SIG-M5 treated with dmso at 0.1 percent for 504 hours (cell line): ENCODE data around the gene HYAL2.

Source experiments
- DNase-seq: peaks from one replicate; lab custom pipeline; 2025; ENCODE audit not compliant: unreplicated experiment; lab: John Stamatoyannopoulos, UW

HYAL2 gene

DNA sequence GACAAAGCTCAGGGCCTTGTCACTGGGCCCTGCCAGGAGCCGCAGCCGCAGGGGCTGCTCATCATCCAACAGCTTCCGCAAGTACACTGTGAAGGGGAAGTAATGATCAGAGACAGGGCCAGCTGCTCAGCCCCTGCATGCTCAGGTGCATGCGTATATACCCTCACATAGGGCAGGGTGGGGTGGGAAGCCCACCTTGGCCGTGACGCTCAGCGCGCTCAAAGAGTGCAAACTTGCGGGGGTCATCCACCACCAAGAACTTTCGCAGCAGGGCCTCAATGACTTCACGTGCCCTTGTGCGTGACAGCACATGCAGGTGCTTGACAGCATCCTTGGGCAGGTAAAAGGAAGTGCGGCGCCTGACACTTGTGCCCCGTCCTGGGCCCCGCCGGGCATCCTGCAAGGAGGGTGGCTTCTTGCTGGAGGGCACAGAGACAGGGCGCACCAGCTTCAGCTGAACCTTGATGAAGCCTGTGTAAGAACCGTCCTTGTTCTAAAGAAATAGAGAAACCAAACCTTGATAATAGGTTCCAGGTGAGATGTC is 8.9 kb upstream of the HYAL2 start:
- no peak for DNase-seq

- no peak for DNase-seq
Measured at GRCh38 chr3:50330330-50330729, 7.8 kb upstream of the HYAL2 start.

DNA sequence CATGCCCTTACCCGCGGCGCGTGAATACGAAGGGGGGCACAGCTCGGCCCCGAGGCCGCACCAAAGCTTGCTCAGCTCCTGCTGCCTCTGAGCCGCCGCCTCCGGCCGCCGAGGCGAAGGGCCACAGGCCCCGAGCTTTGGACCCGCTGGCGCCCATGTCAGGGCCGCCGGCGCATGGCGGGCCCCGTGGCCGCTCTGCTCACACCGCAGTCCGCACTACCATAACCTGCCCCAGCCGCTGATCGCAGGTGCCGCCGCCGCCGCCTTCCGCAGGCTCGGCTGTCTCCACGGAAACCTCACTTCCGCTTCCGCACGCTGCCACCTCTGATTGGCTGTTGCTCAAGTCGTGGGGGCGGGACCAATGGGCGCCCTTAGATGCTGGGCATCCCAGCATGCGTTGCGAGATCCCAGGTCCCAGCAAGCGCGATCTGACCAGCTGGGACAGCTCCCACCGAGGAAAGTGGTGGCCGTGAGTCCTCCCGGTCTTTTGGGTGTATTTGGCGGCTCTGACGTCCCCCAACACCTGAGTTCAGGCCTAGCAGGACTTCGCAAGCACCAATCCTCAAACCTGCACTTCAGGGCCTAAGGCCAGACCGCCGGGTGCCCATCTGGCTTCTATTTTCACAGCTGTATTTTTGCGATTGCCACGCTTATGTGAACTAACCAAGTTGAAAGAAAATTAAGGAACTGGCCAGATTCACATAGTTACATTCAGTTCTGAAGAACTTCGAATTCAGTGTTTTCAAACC is 5.6 kb upstream of the HYAL2 start, which contains the start of gene TUSC2:
TUSC2 (minus strand) TSS at position 281 of the 749 bp plus-strand sequence; CDS start at position 157, 124 bp downstream.
- DNase-seq, result peak; percentile 95

DNA sequence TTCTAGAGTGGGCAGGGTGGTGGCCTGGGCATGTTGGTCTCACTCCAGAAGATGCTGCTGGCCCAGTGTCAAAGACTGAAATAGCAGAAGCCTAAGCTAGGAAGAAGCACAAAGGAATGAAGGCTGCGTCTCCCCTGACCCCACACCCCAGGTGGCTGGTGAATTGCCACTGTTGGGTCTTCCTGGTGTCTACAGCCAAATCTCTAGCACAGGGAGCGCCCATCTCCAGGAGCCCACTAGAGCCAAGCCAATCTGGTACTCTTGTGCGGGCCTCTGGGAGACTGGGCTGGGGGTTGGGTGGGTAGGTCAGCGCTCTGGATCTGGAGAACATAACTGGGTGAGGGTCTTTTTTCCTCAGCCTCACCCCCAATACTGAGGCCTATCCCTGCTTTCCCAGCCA is 4.6 kb upstream of the HYAL2 start:
- no peak for DNase-seq

- no peak for DNase-seq
Measured at GRCh38 chr3:50326182-50326541, 3.6 kb upstream of the HYAL2 start.

DNA sequence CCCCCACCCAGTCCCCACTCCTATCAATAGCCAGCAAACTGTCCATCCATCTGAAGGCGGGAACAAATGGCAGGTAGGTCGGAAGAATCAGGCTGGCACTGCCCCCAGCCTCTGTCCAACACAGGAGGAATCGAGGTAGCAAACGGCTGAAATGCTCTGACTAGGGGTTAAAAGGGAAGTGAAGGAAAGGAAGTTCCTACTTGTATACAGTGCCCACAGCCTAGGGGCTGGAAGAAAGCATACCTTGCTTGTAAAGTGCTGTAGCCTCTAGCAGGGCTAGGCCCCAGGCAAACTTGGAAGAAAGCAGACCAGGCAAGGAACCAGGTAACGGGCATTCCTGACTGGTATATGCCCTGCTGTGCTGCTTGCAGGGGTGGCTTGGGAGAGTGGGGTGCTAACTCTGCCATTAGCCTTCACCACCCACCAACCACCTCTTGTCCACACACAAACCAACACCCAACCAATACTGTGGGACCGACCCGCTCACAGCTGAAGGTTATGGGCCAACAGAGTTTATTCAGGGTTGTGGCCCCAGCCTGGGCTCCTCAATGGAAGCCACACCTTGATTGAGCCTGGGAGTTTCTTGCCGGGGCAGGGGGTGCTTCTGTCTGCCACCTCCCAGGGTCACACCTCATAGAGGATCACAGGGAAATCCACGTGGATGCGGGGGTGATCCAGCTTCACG is 3.1 kb upstream of the HYAL2 start:
- DNase-seq, result no peak

DNA sequence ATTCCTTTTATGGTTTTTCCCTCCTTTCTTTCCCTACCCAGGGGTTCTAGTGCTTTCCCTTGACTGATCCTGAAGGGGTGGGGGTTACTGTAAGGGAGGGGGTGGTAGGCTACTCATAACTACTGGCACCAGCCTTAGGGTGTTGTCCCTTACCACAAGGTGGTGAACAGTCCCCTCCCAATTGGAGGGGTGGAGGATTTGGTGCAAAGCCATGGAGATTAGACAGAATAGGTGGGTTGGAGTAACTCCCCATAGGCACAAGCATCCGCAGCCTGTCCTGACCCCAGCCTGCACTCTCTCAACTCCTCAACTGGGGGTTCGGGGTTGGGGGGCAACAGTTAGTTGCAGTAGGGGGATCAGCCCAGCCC is 2.6 kb upstream of the HYAL2 start:
- no peak for DNase-seq

- DNase-seq, result peak; percentile 55
Measured at GRCh38 chr3:50324351-50325112, 2.0 kb upstream of the HYAL2 start.

DNA sequence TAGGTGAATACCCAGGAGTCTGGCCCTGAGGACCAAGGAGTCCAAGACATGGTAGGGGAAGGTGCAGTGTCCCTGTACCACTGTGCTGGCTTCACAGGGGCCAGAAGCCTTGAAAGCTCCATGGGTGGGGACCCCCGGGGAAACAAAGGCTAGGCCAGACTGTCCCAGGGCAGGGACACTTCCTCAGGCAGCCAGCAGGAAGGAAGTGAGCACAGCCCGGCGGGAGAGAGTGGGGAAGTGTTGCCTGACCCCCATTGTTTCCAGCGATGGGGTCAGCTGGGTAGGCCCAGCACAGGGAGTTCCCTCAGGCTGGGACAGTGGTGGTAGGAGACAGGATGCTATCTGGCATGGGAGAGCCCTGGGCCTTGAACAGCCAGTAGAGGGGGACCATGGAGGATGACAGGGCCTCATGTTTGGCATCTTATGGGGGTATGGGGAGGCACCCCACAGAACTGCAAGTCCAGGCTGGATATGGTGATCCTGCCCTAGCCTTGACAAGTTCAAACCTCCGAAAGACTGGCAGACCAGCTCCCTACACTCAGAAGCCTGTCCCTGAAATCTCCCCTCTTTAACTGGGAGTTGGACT is 1.2 kb upstream of the HYAL2 start:
- no peak for DNase-seq

DNA sequence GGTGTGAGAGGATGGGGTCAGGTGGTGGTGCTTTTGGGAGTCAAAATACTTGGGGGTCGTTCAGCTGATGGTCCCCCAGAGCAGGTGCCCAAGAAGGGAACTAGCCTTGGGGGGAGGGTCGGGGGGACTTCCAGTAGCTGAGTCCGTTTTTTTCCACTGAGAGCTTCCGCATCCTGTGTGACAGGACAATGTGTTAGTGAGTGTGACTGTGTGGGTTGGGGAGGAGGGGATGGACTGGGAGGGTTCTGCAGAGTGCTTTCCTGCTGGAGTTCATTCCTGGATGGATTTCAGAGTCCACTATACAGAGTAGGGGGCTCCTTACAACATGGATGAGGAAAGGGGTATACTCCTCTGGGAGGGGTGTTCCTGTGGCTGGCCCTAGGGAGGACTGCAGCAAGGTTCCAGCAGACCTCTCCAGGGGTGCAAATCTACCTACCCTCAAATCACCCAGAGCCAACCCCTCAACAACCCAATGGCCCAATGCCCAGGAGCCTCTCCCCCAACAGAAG is 601 bp upstream of the HYAL2 start:
- DNase-seq, result no peak

DNA sequence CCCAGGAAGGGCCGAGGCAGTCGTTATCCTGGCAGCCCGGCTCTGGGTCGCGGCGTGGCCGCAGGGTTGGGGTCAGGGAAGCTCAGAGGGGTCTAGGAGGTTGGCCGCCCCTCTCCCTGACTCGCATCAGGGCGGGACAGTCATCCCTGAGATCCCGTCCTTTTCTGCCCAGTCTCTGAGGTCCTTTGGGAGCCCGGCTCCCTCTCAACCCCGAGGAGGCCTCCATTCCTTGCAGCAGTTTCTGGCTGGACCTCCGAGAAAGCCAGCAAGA is 495 bp downstream of the HYAL2 start:
- no peak for DNase-seq

GRCh38 chr3:50321336-50322114 is 1.0 kb downstream of the HYAL2 start:
- DNase-seq, result peak; percentile 84

DNA sequence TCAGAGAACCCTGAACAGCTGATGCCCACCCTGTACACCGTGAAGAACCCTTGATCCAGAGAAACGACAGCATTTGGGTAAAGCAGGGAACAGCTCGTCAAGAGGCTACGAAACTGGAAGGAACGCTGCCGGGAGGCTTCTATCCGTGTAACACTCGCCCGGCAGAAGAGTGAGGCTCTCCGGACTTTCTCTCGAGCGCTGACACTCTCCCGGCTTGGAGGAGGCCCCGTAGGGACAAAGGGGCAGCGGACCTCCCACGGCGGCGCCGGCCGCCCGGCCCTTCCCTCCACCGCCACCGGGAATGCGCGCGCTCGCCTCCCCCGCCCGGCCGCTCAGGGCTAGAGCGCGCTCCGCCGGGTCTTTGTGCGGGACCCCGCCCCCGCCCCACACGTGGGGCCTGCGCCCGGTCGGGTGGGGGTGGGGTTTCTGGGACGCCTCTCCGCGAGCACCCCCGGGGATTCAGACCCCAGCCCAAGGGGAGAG is 1.7 kb downstream of the HYAL2 start:
- DNase-seq, result peak; percentile 43

DNA sequence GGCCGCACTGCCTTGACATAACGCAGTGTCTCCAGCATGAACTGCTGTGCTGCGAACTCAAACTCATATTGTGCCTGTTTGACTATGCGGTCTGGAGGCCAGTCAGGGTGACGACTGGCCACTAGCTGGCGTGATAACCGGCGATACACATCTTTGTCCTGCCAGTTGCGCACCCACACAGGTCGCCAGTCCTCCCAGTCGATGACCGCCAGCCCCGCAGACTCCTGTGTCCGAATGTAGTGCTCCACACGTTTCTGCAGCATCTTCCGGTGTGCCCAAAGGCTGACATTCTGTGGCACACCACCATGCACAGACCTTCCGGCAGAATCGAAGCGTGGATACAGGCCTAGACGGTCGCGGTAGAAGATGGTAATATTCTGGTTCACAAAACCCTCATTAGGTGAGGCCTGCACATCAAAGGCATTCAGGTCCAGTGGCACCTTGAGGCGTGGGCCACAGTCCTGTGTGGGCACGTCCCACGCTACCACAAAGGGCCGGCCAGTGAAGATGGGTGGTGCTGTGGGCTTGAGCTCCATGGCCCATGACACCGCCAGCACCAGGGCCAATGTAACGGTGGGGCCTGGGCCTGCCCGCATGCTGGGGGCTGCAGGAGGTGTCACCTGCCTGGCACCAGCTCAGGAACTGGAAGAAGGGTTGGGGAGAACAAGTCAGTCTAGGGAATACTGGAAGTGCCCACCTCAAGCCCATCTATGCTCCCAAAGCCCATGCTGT is 2.5 kb downstream of the HYAL2 start:
- DNase-seq, result no peak

GRCh38 chr3:50319181-50319893 is 3.2 kb downstream of the HYAL2 start:
- no peak for DNase-seq

- no peak for DNase-seq
Measured at GRCh38 chr3:50318615-50319014, 3.9 kb downstream of the HYAL2 start.

DNA sequence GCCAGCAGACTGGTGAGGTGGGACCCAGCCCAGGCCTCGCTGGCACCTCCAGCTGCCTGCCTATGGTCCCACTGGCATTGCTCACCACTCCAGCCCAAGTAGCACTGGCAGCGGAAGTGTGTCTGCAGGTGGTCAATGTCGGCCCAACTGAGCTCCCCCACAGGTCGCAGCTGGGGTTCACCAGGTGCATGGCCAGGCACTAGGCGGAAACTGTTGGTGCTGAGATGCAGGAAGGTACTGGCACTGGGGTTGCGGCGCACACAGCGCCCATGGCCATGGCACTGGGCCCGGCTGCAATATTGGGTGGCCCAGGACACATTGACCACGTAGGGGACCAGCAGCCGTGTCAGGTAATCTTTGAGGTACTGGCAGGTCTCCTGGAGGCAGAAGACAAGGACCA is 4.4 kb downstream of the HYAL2 start:
- DNase-seq, result no peak

DNA sequence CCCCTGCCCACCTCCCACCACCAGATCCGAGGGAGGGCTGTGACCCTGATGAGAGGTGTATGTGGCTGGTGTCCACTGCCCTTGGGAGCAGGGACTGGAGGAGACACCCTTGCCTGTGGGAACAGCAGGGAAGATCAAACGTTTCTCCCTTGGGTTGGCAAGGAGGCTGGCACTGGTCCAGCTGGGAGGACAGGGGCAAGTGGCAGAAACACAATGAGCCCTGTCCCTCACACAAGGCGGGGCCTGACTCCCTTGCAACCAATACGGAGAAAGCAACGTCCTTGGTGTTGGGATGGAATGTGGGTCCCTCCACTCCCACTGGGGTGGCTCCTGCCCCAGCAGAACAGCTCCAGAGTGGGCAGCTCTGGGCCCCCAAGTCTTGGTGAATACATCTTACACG is 5.2 kb downstream of the HYAL2 start:
- DNase-seq, result no peak

- peak; percentile 46 for DNase-seq
Measured at GRCh38 chr3:50316657-50317242, 5.8 kb downstream of the HYAL2 start.
